Measurements from ENCODE around the gene TERT. TPM values are rescaled to one million over a fixed set of nuclear protein-coding genes. Genes with fewer than 3 reads are reported as not detected.
A peak's percentile ranks its signal among the peaks of the same experiment; 100 is the strongest.

Gene TERT
- total RNA-seq, 2 donors from 2014 or later = 2.3 to 5.1 TPM

DNA sequence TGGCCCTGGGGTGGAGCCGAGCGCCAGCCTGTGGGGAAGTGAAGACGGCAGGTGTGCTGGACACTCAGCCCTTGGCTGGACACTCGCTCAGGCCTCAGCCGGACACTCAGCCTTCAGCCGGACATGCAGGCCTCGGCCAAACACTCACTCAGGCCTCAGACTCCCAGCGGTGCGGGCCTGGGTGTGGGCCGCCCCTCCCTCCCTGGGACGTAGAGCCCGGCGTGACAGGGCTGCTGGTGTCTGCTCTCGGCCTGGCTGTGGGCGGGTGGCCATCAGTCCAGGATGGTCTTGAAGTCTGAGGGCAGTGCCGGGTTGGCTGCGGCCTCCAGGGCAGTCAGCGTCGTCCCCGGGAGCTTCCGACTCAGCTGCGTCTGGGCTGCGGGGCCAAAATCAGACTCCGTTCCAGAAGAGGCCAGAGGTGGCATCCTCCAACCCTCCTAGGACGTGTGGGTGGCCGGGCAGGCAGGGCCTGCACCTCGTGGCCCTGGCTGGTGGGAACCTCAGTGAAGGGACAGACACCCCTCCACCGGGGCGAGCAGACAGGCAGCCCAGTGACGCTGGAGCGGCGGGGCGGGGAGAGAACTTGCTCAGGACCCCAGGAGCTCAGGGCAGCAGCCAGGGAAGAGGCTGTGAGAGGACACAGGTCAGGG lies 41.3 kb downstream of the TERT start:
- no peak for ATAC-seq
- intact Hi-C loops (cut with DNase I, micrococcal nuclease) = no loop called here
- no peak for DNase-seq

DNA sequence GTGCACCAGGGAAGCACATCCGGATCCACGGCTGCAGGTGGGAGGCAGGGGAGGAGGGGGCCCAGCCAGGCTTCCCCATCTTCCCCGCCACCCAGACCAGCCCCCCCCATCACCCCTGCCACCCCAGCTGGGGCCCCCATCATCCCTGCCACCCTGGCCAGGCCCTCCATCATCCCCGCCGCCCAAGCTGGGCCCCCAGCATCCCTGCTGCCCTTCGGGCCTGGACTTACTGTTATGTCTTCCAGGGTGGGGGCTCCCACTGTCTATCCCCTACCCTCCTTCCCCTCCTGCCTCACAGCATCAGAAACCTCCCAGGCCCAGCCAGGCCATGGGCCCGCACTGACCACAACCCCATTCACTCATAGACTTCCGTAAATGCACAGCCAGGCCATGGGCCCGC lies 42.2 kb downstream of the TERT start:
- no peak for DNase-seq
- no peak for ATAC-seq
- intact Hi-C loops (cut with DNase I, micrococcal nuclease) = no loop called here

- peak; percentile 80 for ATAC-seq
- peak in 1 of 2 donors; percentile 56 for DNase-seq
- intact Hi-C loops (cut with DNase I, micrococcal nuclease) = no loop called here
Measured at GRCh38 chr5:1251678-1252580, 42.9 kb downstream of the TERT start.

GRCh38 chr5:1249366-1250280 lies 45.2 kb downstream of the TERT start:
- intact Hi-C loops (cut with DNase I, micrococcal nuclease) = no loop called here
- DNase-seq (no peak), ATAC-seq (no peak)

- DNase-seq (no peak), ATAC-seq (no peak)
- intact Hi-C loops (cut with DNase I, micrococcal nuclease) = no loop called here
Measured at GRCh38 chr5:1247811-1248210, 47.1 kb downstream of the TERT start.

DNA sequence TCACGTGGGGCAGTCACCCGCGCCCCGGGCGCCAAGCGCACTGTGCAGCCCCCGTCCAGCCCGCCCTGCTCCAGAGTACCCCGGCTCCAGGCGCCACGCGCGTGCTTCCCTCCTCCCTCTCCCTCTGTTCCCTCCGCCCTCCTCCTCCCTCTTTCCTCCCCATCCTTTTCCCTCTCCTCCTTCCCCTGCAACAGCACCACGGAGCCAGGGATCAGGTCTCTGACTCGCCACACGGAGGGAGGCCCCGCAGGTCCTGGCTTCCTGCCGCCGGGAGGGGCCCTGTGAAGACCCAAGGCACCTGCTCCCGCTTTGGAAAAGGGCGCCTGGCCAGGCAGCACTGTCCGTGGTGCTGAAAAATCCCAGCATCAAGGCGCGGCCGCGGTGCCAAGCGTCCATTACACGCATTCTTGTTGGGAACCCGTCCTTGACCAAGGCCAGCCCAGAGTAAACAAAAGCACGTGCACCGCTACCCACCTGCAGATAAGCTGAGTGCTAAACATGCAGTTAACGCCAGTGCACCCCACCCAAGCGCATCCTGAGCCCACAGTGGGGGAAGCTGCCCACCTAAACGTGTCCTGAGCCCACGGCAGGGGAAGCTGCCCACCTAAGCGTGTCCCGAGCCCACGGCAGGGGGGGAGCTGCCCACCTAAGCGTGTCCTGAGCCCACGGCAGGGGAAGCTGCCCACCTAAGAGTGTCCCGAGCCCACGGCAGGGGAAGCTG lies 48.0 kb downstream of the TERT start:
- intact Hi-C loops (cut with DNase I, micrococcal nuclease) = no loop called here
- DNase-seq (peak in 1 of 2 donors; percentile 70), ATAC-seq (peak; percentile 53)

- intact Hi-C loops (cut with DNase I, micrococcal nuclease) = no loop called here
- ATAC-seq (no peak), DNase-seq (no peak)
Measured at GRCh38 chr5:1245905-1246576, 48.8 kb downstream of the TERT start.

- ATAC-seq = peak; percentile 31
Measured at GRCh38 chr5:1244976-1245375, 49.9 kb downstream of the TERT start.

DNA sequence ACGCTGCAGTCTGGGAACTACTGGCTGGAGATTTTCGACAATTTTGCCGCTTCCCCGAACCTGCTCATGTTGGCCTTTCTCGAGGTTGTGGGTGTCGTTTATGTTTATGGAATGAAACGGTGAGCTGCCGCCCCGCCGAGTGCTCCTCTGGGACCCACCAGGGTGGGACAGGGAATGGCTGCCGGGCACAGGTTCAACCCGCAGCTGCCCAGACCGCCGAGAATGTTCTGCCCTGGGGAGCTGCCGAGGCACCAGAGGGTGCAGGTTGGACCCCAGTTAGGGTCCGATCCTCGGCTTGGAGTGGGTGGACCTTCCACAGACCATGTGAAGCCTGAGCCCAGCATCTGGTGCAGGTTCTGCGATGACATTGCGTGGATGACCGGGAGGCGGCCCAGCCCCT lies 50.6 kb downstream of the TERT start:
- ATAC-seq (no peak), DNase-seq (no peak)
- intact Hi-C loops (cut with DNase I, micrococcal nuclease) = no loop called here

More at GRCh38 chr5:1244976-1245375, 49.9 kb downstream of the TERT start:
- intact Hi-C loops (cut with DNase I, micrococcal nuclease) = no loop called here
- no peak for DNase-seq

DNA sequence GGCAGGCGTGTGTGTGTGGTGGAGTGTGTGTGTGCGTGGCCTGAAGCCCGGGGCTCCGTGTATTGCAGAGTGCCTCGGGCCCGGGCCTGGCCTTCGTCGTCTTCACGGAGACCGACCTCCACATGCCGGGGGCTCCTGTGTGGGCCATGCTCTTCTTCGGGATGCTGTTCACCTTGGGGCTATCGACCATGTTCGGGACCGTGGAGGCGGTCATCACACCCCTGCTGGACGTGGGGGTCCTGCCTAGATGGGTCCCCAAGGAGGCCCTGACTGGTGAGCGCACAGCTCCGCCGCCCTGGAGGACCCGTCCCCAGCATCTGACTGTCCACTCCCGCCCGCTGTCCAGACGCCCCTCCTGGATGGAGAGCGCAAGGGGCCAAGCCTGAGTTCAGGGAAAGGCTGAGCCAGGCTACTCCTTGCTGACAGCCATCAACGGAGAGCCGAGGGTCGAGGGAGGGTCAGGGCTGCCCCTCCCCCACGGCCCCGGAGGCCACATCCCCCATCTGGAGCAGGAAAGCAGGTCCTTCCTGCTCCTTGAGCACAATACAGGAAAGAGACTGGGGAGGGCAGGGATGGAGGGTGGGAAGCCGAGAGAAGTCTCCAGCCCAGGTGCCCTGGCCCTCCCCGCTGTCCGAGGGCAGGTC lies 51.3 kb downstream of the TERT start:
- ATAC-seq (no peak), DNase-seq (no peak)
- intact Hi-C loops (cut with DNase I, micrococcal nuclease) = no loop called here

GRCh38 chr5:1242733-1243486 lies 52.0 kb downstream of the TERT start:
- DNase-seq (no peak), ATAC-seq (no peak)
- intact Hi-C loops (cut with DNase I, micrococcal nuclease) = no loop called here

GRCh38 chr5:1241509-1242080 lies 53.3 kb downstream of the TERT start:
- no peak for ATAC-seq
- intact Hi-C loops (cut with DNase I, micrococcal nuclease) = no loop called here

DNA sequence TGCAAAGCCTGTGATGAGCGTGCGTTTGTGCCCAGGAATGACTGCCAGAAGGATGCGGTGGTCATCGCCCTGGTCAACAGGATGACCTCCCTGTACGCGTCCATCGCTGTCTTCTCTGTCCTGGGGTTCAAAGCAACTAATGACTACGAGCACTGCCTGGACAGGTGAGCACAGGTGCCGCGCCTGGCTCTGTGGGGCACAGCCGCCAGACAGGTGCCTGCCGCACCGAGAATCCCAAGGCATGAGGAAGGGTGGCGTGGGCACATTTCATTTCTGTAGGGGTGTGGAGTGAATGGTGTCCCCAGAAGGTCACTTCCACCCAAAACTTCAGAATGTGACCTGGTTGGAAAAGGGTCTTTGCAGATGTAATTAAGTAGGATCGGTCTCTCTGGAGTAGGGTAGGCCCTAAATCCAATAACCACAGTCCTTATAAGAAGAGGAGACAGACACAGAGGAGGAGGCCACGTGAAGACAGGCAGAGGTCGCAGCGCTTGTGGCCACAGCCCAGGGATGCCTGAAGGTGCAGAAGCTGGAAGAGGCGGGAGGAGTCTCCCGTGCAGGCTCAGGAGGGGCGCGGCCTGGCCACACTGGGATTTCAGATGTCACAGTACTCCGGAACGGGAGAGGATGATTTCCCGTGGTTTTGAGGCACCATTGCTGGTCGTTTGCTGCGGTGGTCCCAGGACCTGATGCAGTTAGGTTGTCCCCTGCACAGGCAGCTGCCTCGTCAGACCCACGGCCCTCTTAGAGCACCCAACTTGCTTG lies 54.2 kb downstream of the TERT start:
- DNase-seq (no peak), ATAC-seq (no peak)
- intact Hi-C loops (cut with DNase I, micrococcal nuclease) = no loop called here

More at GRCh38 chr5:1241509-1242080, 53.3 kb downstream of the TERT start:
- no peak for DNase-seq

- ATAC-seq (peak; percentile 90), DNase-seq (peak; percentile 80 to 91)
- intact Hi-C loops (cut with DNase I, micrococcal nuclease) = no loop called here
Measured at GRCh38 chr5:1239505-1240251, 55.2 kb downstream of the TERT start.

GRCh38 chr5:1235838-1236237 lies 59.0 kb downstream of the TERT start:
- no peak for DNase-seq
- intact Hi-C loops (cut with DNase I, micrococcal nuclease) = no loop called here
- no peak for ATAC-seq

Measured in left colon (tissue), 2 donors.